WTC11 (cell line): ENCODE data around the gene JAKMIP3. TPM values are rescaled to one million over a fixed set of nuclear protein-coding genes. Genes with fewer than 3 reads are reported as not detected.

Source experiments
- ATAC-seq: fragments of 200-7000 bp; cut with Tn5 transposase; 2 replicates; pipeline ENCODE4 v1.10.0; 2021; ENCODE audit warnings: mild to moderate bottlenecking, moderate library complexity
- CTCF ChIA-PET: fragments of 300-600 bp; sonication (Branson Sonifier 250); formaldehyde crosslinking; loops from one replicate; lab custom pipeline; 2021; ENCODE audit warnings: antibody characterized with exemption; lab: Charles Lee
- POLR2A ChIA-PET: fragments of 350-600 bp; sonication (Branson Sonifier 250); formaldehyde crosslinking; loops from one replicate; lab custom pipeline; 2021; ENCODE audit warnings: antibody characterized with exemption; lab: Charles Lee
- DNase-seq: peaks from one replicate; pipeline ENCODE4 v3.0.0; 2021; ENCODE audit warnings: low spot score
- H3K27ac Mint-ChIP-seq: 2 replicates; pipeline ENCODE4 v1.8.0; 2021; ENCODE audit warnings: mixed read lengths
- H3K27me3 Mint-ChIP-seq: 2 replicates; pipeline ENCODE4 v1.8.0; 2021; ENCODE audit warnings: low read depth, mild to moderate bottlenecking, moderate library complexity, mixed read lengths
- H3K36me3 Mint-ChIP-seq: 2 replicates; pipeline ENCODE4 v1.8.0; 2021; ENCODE audit warnings: mixed read lengths
- H3K4me1 Mint-ChIP-seq: 2 replicates; pipeline ENCODE4 v1.8.0; 2022; ENCODE audit warnings: mixed read lengths
- H3K4me3 Mint-ChIP-seq: 2 replicates; pipeline ENCODE4 v1.8.0; 2021; ENCODE audit warnings: mild to moderate bottlenecking, moderate library complexity, mixed read lengths
- H3K9me3 Mint-ChIP-seq: 2 replicates; pipeline ENCODE4 v1.8.0; 2021; ENCODE audit warnings: mixed read lengths
- AR ChIP-seq: fragments of 250-450 bp; sonication (Bioruptor Pico); IDR thresholded peaks from 2 replicates; pipeline ENCODE4 v1.9.0; 2021; ENCODE audit warnings: mild to moderate bottlenecking
- ARID4B ChIP-seq: sonication (generic); formaldehyde crosslinking; IDR thresholded peaks from 2 replicates; pipeline ENCODE4 v1.8.0; 2023; ENCODE audit warnings: missing genetic modification reagents, mild to moderate bottlenecking, borderline replicate concordance
- ATF6 ChIP-seq: sonication (generic); formaldehyde crosslinking; IDR thresholded peaks from 2 replicates; pipeline ENCODE4 v1.8.1; 2023; ENCODE audit warnings: mild to moderate bottlenecking, missing genetic modification reagents
- CBFB ChIP-seq: sonication (generic); formaldehyde crosslinking; IDR thresholded peaks from 2 replicates; pipeline ENCODE4 v1.8.1; 2022; ENCODE audit warnings: mild to moderate bottlenecking, low read depth, missing genetic modification reagents
- E2F4 ChIP-seq: sonication (generic); formaldehyde crosslinking; IDR thresholded peaks from 2 replicates; pipeline ENCODE4 v1.8.1; 2022; ENCODE audit warnings: low read depth, mild to moderate bottlenecking, moderate library complexity, missing genetic modification reagents, borderline replicate concordance
- E2F5 ChIP-seq: sonication (generic); formaldehyde crosslinking; IDR thresholded peaks from 2 replicates; pipeline ENCODE4 v1.8.1; 2022; ENCODE audit warnings: mild to moderate bottlenecking, moderate library complexity, missing genetic modification reagents
- ETV6 ChIP-seq: sonication (generic); formaldehyde crosslinking; IDR thresholded peaks from 2 replicates; pipeline ENCODE4 v1.8.1; 2022; ENCODE audit warnings: mild to moderate bottlenecking, missing genetic modification reagents
- FOXJ3 ChIP-seq: sonication (generic); formaldehyde crosslinking; IDR thresholded peaks from 2 replicates; pipeline ENCODE4 v1.9.0; 2021; ENCODE audit warnings: missing genetic modification reagents, mild to moderate bottlenecking, borderline replicate concordance
- NR1H2 ChIP-seq: sonication (generic); formaldehyde crosslinking; IDR thresholded peaks from 2 replicates; pipeline ENCODE4 v1.9.0; 2021; ENCODE audit warnings: mild to moderate bottlenecking, moderate library complexity, missing genetic modification reagents
- NR3C1 ChIP-seq: sonication (generic); formaldehyde crosslinking; conservative IDR thresholded peaks from 2 replicates; pipeline ENCODE4 v1.8.1; 2023; ENCODE audit warnings: low read depth, mild to moderate bottlenecking, missing genetic modification reagents
- RORB ChIP-seq: fragments of 250-450 bp; sonication (Bioruptor Pico); IDR thresholded peaks from 2 replicates; pipeline ENCODE4 v1.9.0; 2021; ENCODE audit warnings: mild to moderate bottlenecking
- USF1 ChIP-seq: sonication (generic); formaldehyde crosslinking; IDR thresholded peaks from 2 replicates; pipeline ENCODE4 v1.8.0; 2022; ENCODE audit warnings: mild to moderate bottlenecking, missing genetic modification reagents
- ZNF219 ChIP-seq: sonication (generic); formaldehyde crosslinking; IDR thresholded peaks from 2 replicates; pipeline ENCODE4 v1.8.0; 2023; ENCODE audit warnings: missing genetic modification reagents, mild to moderate bottlenecking, borderline replicate concordance
- ZNF512 ChIP-seq: sonication (generic); formaldehyde crosslinking; IDR thresholded peaks from 2 replicates; pipeline ENCODE4 v1.8.1; 2022; ENCODE audit warnings: missing genetic modification reagents, borderline replicate concordance
- total RNA-seq: library from RNA; stranded (reverse); gene quantifications from 3 replicates; pipeline ENCODE4 v1.2.3, GENCODE V29; 2021

Gene JAKMIP3
- total RNA-seq, 1 experiment from 2014 or later: 1.7 TPM

GRCh38 chr10:132106431-132106830, 40.7 kb downstream of the JAKMIP3 start:
- ChIA-PET CTCF (interaction anchor here (1.6 kb wide), 1 partner anchor 36 kb away, joined by 4 read pairs; no protein-coding TSS in a partner anchor), POLR2A (no interaction called here)
- H3K4me1 Mint-ChIP-seq: no peaks in the 10 kb centered on the region
- no peaks in the 10 kb centered on the region for H3K9me3 Mint-ChIP-seq
- H3K27me3 Mint-ChIP-seq: no peaks in the 10 kb centered on the region
- ATAC-seq (no peak), DNase-seq (no peak)
- no peak overlapping the region for H3K4me3 Mint-ChIP-seq
- no peaks in the 10 kb centered on the region for H3K36me3 Mint-ChIP-seq
- TF ChIP-seq ATF6 (no peak), ARID4B (CRISPR knock-in tag) (no peak), ETV6 (no peak), NR1H2 (CRISPR knock-in tag) (no peak), NR3C1 (CRISPR knock-in tag) (no peak), ZNF219 (no peak)
- no peak overlapping the region for H3K27ac Mint-ChIP-seq

- H3K4me3 Mint-ChIP-seq: no peak overlapping the region
- no peaks in the 10 kb centered on the region for H3K4me1 Mint-ChIP-seq
- POLR2A ChIA-PET: no interaction called here
- H3K27ac Mint-ChIP-seq: no peak overlapping the region
- no peaks in the 10 kb centered on the region for H3K36me3 Mint-ChIP-seq
- DNase-seq (no peak), ATAC-seq (no peak)
- no peaks in the 10 kb centered on the region for H3K27me3 Mint-ChIP-seq
- CTCF ChIA-PET: interaction anchor here (0.5 to 1.6 kb wide), 2 partner anchors 27 to 35 kb away, joined by 3 to 4 read pairs; no protein-coding TSS in a partner anchor
- TF ChIP-seq FOXJ3 (CRISPR knock-in tag) (no peak), CBFB (CRISPR knock-in tag) (no peak), RORB (no peak), E2F5 (CRISPR knock-in tag) (no peak), AR (CRISPR knock-in tag) (no peak), USF1 (no peak), ZNF512 (CRISPR knock-in tag) (no peak), ATF6 (no peak), E2F4 (CRISPR knock-in tag) (no peak)
- H3K9me3 Mint-ChIP-seq: no peaks in the 10 kb centered on the region
Observed at GRCh38 chr10:132107186-132107948, 41.6 kb downstream of the JAKMIP3 start.
